ENCODE data around the gene TSTD1.

TSTD1 gene, protein sequence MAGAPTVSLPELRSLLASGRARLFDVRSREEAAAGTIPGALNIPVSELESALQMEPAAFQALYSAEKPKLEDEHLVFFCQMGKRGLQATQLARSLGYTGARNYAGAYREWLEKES

GRCh38 chr1:161038523-161039153 lies at the start of gene TSTD1:
TSS of gene TSTD1 (minus strand) at chr1:161038964. CDS start at chr1:161038889, 75 bp downstream.
- DNase-seq: peak; percentile 82

DNA sequence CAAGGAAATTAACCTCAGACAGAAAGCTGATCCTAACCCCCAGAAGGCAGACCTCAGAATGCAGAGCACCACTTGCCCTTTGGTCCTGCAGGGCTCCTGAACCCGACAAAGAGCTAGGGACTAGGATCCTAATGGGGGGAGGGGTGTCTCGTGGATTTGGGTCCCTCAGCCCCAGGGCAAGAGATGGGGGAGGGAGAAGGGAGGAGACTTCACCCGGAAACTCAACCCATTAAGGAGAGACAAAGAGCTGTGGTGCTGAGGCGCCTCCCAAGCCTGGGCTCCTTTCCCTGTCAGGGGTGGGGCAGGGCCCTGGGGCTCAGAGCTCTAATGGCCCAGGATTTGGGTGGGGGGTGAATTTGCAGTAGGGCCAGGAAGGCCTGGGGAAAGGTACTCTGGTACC lies 47.7 kb upstream of the TSTD1 start:
- DNase-seq: no peak

DNA sequence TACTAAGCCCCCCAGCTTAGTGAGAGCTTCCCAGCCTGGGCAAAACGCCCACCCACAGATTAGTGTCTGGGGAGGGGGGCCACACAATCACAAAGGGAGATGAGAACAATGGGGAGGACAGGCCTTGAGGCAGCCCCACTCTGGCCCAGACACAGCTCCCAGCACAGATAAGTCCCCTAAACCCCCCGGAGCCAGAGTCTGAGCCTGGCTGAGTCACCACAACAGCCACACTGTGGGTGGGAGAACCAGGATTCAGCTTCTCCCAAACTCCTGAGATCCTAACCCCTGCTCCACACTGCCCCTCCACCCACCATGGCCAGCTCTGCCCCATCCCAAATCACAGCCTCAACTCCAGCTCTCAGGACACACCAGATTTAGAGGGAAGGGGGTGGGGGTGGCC lies 46.4 kb upstream of the TSTD1 start:
- no peak for DNase-seq

GRCh38 chr1:161084597-161084988 lies 45.8 kb upstream of the TSTD1 start:
- DNase-seq: no peak

DNA sequence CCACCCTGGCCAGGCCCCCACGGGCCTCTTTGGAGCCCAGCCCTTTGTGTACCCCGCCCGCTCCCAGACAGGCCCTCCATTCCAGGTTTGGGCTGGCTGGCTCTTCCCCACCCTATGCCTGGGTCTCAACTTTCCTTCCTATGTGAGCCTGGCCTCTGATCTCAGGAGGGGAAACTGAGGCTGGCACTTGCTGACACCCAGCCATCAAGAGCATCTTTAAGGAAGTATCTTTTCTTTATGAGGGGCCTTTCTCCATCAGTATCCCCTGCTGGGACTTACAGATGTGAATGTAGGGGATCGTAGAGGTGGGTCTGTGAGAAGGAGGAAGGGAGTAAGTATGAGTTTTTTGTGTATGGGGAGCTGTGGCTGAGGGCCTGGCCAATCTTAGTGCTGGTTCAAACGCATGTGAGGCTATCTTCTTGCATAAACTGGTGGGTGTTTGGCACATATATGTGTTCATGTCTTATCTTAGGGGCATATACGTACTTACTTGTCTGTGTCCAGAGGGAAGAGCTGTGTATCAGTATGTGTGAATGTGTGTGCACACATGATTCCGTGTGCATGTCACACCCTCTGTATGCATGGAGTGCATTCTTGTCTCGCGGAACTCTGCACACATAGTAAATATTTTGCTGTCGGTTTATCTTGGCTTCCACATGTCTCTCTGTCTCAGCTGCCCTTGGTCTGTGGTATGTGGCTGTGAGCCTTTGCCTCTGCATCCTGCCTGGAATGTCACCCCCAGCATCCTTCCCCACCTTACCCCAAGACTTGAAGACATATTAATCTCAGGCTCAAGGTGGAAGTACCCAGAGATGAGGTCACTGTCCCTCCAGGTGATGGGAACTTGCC lies 45.2 kb upstream of the TSTD1 start:
- no peak for DNase-seq

DNA sequence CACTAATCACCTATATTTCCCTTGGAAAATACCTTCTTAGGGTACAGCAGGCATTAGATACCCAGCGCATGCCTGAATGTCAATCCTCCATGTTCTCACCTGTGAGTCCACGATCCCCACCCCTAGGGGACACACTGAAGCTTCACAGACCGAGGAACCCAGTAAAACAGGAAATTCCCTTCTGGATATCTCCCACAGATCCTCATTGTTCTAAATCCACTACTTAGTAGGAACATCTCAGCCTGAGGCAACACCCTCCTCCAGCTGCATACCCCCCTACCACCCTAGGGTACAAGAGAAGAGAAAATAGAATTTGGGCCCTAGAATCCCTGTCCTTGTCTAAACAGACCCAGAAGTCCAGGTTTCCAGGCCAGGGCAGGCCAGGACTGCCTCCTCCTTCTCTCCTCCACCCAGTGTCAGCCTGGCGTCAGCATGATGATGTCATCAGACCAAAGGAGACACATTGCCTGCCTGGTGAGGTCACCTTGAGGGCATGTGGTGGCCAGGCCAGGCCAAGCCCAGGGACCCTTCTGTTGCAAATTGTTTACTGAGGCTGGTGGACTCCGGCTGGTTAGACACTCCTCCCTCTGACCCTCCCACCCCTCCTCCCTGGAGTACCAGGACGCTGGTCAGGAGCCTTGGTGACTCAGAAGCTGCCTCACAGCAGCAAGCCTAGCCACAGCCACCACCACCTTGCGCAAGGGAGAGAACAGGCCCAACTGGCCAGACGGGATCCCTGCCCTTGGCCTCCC lies 44.4 kb upstream of the TSTD1 start:
- no peak for DNase-seq

GRCh38 chr1:161082483-161082882 lies 43.7 kb upstream of the TSTD1 start:
- no peak for DNase-seq

- DNase-seq: no peak
Measured at GRCh38 chr1:161081519-161081918, 42.8 kb upstream of the TSTD1 start.

GRCh38 chr1:161080441-161081405 lies 42.0 kb upstream of the TSTD1 start:
- DNase-seq: no peak

DNA sequence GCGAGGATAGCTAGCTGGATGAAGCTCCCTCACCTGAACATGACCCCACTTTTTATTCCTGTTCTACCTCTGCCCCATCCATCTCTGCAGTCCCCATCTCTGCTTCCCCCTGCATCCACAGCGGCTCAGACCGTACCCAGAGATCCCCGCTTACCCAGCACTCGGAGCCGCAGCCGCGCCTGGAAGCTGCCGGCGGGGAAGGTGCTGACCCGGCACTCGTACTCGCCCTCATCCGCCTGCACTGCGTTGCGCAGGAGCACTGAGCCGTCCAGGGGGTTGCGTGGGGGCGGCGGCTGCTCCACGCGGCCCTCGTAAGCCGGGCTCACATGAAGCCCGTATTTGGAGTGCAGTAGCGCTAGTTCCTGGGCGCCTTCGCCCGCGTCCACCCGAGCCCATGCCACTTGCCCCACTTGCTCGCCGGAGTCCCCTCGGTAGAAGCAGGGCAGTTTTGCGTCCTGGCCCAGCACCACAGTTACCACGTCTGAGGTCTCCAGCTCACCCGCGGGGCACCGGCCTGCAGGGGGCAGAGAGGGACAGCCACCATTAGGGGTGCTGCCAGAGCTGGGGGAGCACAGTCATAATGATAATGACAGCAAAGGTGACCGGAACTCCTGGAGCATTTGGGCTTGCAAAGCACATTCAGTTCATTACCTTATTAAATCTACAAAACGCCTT lies 40.8 kb upstream of the TSTD1 start:
- DNase-seq: no peak

- DNase-seq: no peak
Measured at GRCh38 chr1:161077426-161077825, 38.7 kb upstream of the TSTD1 start.

DNA sequence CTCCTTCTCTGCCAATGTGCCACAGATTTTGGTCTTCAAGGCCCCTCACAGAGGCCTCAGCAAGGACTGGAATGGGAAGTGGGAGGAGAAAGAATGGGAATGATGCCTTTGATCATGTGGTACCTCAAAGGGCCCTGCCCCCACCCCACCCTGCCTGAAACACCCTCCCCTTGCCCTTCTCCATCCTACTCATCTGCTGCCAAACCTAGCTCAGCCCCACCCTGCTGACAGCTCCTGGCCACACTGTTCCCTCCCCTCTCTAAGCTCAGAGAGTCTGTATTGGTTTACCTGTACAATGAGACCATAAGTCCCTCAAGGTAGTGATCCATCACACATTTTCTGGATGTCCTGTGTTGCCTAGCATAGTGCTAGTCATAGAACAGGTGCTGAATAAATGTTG lies 37.6 kb upstream of the TSTD1 start:
- no peak for DNase-seq

DNA sequence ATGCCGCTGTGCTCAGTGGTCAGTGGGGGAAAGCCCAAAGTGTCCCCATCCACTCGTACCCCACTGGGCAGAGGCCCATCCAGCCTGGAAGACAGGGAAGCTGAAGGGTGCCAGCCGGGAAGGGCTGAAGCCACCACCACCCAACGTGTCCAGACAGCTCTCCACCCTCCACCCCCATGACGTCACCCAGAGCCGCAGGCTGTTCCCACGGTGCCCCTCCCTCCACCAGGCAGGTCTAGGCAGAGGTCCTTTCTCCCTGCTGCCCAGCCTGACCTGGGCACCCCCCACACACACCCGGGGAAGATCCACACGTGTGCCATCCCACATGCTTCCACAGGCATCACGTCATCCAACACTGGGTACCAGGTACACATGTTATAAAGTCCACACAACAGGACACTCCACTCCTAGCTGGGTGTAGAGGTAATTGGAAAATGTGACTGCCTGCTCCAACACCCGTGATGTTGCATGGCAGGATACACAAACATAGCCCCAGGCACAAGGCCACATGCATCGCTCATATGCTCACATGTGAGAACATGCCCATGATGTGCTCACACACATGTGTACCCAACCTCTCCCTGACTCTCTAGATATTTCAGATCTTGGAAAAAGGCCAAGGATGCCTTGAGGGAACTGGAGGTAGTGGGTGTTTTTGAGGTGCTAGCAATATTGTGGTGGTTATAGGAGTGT lies 36.1 kb upstream of the TSTD1 start:
- DNase-seq: no peak

GRCh38 chr1:161073474-161074121 lies 34.8 kb upstream of the TSTD1 start:
- no peak for DNase-seq

DNA sequence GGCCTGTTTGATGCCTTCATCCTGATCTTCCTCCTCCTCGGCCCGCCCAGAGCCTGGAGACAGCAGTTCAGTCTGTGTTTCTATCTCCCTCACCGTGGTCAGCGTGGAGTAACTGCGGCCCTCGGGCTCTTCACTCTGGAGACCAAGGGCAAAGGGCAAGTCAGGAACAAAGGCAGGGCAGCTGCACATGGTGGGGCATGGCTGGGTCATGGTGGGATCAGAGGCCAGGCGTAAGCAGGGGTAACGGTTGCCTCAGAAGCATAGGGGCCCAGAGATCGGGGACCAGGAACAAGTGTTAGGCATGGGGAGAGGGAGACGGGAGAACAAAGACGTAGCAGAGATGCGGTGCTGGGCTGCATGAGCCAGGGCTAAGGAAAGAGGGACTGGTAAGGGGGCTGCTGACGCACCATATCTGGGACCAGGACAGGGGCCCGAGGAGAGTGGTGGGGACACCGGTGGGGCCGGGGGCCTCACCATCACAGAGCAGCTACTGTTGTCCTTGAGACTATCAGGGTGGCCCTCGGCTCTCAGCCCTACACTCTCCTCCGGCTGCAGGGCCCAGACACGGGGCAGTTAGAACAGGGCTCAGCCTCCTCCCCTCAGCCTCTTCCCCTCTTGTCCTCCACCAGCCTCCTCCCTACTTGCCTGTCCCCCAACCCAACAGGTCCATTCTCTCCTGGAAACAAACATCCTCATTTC lies 34.1 kb upstream of the TSTD1 start:
- no peak for DNase-seq

GRCh38 chr1:161071886-161072371 lies 33.2 kb upstream of the TSTD1 start:
- DNase-seq: peak; percentile 43

DNA sequence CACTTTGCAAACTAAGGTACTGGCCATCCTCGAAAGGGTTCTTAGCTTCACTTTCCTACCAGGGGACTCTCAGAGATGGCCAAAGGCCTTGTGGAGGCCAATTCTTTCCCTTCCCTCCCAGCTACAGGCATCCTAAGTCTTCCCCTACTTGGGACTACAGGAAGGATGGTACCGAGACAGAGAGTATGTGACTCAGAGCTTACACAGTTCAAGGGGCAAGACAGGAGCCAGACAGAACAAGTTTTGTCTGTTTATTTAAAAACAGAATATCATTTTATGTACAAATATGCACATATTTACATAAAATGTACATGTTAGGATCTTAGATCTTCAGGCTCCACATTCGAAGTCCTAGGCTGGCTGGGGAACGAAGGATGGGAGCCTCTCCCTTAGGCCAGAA lies 32.0 kb upstream of the TSTD1 start:
- DNase-seq: no peak

DNA sequence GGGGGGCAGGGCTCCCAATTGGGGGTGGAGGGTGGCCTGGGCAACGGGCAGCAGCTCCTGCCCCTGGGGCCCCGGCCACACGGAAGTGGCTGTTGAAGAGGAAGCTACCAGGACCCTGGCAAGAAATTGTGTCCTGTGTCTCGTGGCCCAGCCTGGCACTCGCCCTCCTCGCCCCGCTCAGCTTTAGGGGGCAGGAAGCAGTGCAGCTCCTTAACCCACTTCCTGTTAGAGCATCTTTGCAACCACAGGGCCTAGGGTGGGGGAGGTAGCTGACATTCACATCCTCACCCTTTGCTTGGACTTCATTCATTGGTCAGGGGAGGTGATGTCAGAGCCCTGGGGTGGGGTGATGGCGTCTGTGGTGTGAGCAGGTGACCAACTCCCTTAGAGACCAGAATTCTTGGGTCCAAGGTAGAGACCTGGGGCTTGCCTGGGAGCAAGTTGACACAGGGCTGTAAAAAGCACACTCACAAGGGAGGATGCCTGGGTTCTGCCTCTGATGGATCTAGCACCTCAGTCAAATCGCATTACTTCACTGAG lies 31.0 kb upstream of the TSTD1 start, which contains the start of gene ARHGAP30:
Gene ARHGAP30, minus strand, starts transcription at position 161 of the 540 bp plus-strand sequence. CDS start 267 bp downstream, outside the sequence.
- peak; percentile 89 for DNase-seq

DNA sequence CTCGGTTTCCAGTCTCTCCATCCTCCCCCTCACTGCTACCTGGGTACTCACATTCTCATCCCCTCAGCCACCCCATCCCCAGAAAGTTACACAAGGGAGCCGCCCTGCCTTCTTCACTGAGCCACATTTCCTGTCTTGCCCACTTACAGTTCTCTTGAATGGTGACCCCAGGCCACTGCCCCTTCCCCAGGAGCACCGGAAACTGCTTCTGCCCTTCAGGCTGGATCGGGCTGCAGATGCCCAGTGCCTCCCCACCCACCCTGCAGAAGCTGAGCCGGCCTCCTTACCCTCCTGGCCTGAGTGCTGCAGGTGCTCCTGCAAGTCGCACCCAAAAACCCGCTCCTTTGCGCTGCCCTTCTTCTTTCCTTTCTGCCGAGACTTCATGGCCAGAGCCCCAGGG lies 30.5 kb upstream of the TSTD1 start:
- no peak for DNase-seq

Data from stimulated activated CD4-positive, alpha-beta T cell treated with anti-CD3 and anti-CD28 coated beads, Interleukin-1b, Interleukin-23, amount 100 ng/mL, for 48 hours (primary cell).